Stimulated activated CD4-positive, alpha-beta T cell treated with anti-CD3 and anti-CD28 coated beads, Interleukin-15, amount 100 ng/mL, for 24 hours (primary cell): Measurements from ENCODE around the gene CMPK2.

Experiments
- DNase-seq: peaks from one replicate; pipeline ENCODE4 v3.0.0-alpha.2; 2020

The CMPK2 gene

GRCh38 chr2:6806604-6807003 is 59.1 kb downstream of the CMPK2 start:
- no peak for DNase-seq

GRCh38 chr2:6800553-6800952 is 65.2 kb downstream of the CMPK2 start:
- DNase-seq = no peak
